GM12878 (cell line): ENCODE data around the gene BLOC1S5. TPM values are rescaled to one million over a fixed set of nuclear protein-coding genes. Genes with fewer than 3 reads are reported as not detected.

Experiments used
- ATAC-seq: fragments of 200-7000 bp; cut with Tn5 transposase; 3 replicates; pipeline ENCODE4 v1.9.1; 2020; ENCODE audit warnings: mild to moderate bottlenecking, moderate library complexity
- BruUV-seq: library from RNA; stranded (reverse); fragments of 400-500 nt; replicated peaks from 2 replicates; lab custom pipeline; 2021; lab: Mats Ljungman, UMichigan
- CTCF ChIA-PET: fragments of 300-600 bp; sonication (Branson Sonifier 250); formaldehyde crosslinking; extraction: SDS; loops from one replicate; lab custom pipeline; 2021; ENCODE audit warnings: inconsistent platforms; lab: Yijun Ruan, JAX
- POLR2A ChIA-PET: fragments of 350-600 bp; formaldehyde crosslinking; extraction: SDS; loops from one replicate; lab custom pipeline; 2021; ENCODE audit warnings: inconsistent platforms; lab: Charles Lee
- RAD21 ChIA-PET: fragments of 300-600 bp; sonication (Branson Sonifier 250); formaldehyde crosslinking; loops from one replicate; lab custom pipeline; 2023; ENCODE audit warnings: antibody characterized with exemption; ENCODE audit not compliant: unreplicated experiment; lab: Charles Lee
- SMC1A ChIA-PET: fragments of 300-600 bp; sonication (Branson Sonifier 250); formaldehyde crosslinking; loops from one replicate; lab custom pipeline; 2023; ENCODE audit not compliant: unreplicated experiment, uncharacterized antibody; lab: Charles Lee
- DNase-seq: peaks from one replicate; pipeline ENCODE4 v3.0.0-alpha.2; 2011; ENCODE audit warnings: low read depth, low spot score
- FAIRE-seq: peaks from 3 replicates; lab custom pipeline; 2011; peaks lifted over from hg19 to GRCh38; lab: Jason Lieb, UNC
- H2AFZ ChIP-seq: 2 replicates; pipeline ENCODE4 v1.6.0; 2011; ENCODE audit warnings: low read depth, low read length, control low read depth; ENCODE audit not compliant: control insufficient read depth
- H3K27ac ChIP-seq: 2 replicates; pipeline ENCODE4 v1.5.1; 2011; ENCODE audit warnings: control low read depth; ENCODE audit not compliant: control insufficient read depth, insufficient read depth
- H3K27me3 ChIP-seq, 2 experiments: replicated peaks in 1 of 2; 2 replicates each; pipeline versions ENCODE4 v1.6.0 to v1.6.1; 2011; ENCODE audit warnings: low read length in 1 of 2; ENCODE audit not compliant: control insufficient read depth in 2 of 2, insufficient read depth in 2 of 2
- H3K36me3 ChIP-seq, 2 experiments: 2 replicates each; pipeline ENCODE4 v1.5.1; 2011; ENCODE audit warnings: low read length in 1 of 2; ENCODE audit not compliant: control insufficient read depth in 2 of 2, insufficient read depth in 2 of 2
- H3K4me1 ChIP-seq: 2 replicates; pipeline ENCODE4 v1.6.1; 2011; ENCODE audit warnings: mild to moderate bottlenecking, low read length, moderate library complexity, mixed read lengths; ENCODE audit not compliant: control insufficient read depth, insufficient read depth
- H3K4me2 ChIP-seq: 2 replicates; pipeline ENCODE4 v1.6.0; 2011; ENCODE audit warnings: control low read depth; ENCODE audit not compliant: control insufficient read depth, insufficient read depth
- H3K4me3 ChIP-seq: fragments of 200-600 bp; sonication (generic); 2 replicates; pipeline ENCODE4 v1.5.1; 2016
- H3K79me2 ChIP-seq: 2 replicates; pipeline ENCODE4 v1.6.0; 2011; ENCODE audit warnings: low read length; ENCODE audit not compliant: control insufficient read depth, insufficient read depth
- H3K9ac ChIP-seq: 2 replicates; pipeline ENCODE4 v1.8.0; 2011; ENCODE audit warnings: low read length, control low read depth, mixed read lengths; ENCODE audit not compliant: control insufficient read depth, insufficient read depth
- H3K9me3 ChIP-seq: replicated peaks from 3 replicates; pipeline ENCODE4 v1.5.1; 2011; ENCODE audit warnings: mild to moderate bottlenecking, low read length; ENCODE audit not compliant: control insufficient read depth, insufficient read depth
- H4K20me1 ChIP-seq: 2 replicates; pipeline ENCODE4 v1.6.0; 2011; ENCODE audit not compliant: control insufficient read depth, insufficient read depth
- CREB1 ChIP-seq: IDR thresholded peaks from 2 replicates; pipeline ENCODE4 v1.6.1; 2012; ENCODE audit warnings: low read depth, mild to moderate bottlenecking, inconsistent platforms
- EGR1 ChIP-seq, 2 experiments: IDR thresholded peaks; 1 replicate in 1 of 2; 2 replicates in 1 of 2; pipeline ENCODE4 v1.6.1; 2011 to 2012; ENCODE audit warnings: low read depth in 2 of 2, low read length in 2 of 2, borderline replicate concordance in 1 of 2, mild to moderate bottlenecking in 1 of 2, moderate library complexity in 1 of 2
- FOXK2 ChIP-seq: fragments of 450-650 bp; IDR thresholded peaks from 2 replicates; pipeline ENCODE4 v1.6.1; 2017; ENCODE audit warnings: mild to moderate bottlenecking, moderate library complexity
- GATAD2B ChIP-seq: fragments of 450-650 bp; conservative IDR thresholded peaks from 2 replicates; pipeline ENCODE4 v1.6.1; 2017; ENCODE audit warnings: low read depth, mild to moderate bottlenecking, moderate library complexity
- MXI1 ChIP-seq: fragments of 150-350 bp; IDR thresholded peaks from 2 replicates; pipeline ENCODE4 v1.6.1; 2011; ENCODE audit warnings: low read depth, mild to moderate bottlenecking, inconsistent platforms, low read length, improper control_type of control experiment
- PAX8 ChIP-seq: fragments of 450-650 bp; IDR thresholded peaks from 2 replicates; pipeline ENCODE4 v1.6.1; 2017; ENCODE audit warnings: mild to moderate bottlenecking, moderate library complexity
- SREBF1 ChIP-seq: IDR thresholded peaks from 2 replicates; pipeline ENCODE4 v1.6.1; 2012; ENCODE audit warnings: mild to moderate bottlenecking, low read length
- WGBS: methylation state at CpG from one replicate; pipeline ENCODE4 v1.1.6; 2016; ENCODE audit warnings: low lambda C conversion rate; ENCODE audit not compliant: insufficient replicate concordance, insufficient coverage; ENCODE audit errors: missing lambda C conversion rate; 5-methylcytosine and 5-hydroxymethylcytosine counted together
- in situ Hi-C: fragments of 300-500 bp; cut with MboI; formaldehyde crosslinking; loops from 9 replicates; pipeline ENCODE4 v1.14.3; 2018; ENCODE audit warnings: mixed read lengths
- intact Hi-C: fragments of 100-400 bp; cut with micrococcal nuclease; formaldehyde crosslinking; loops from one replicate; pipeline ENCODE4 v1.14.2; 2022; ENCODE audit not compliant: unreplicated experiment
- polyA plus RNA-seq, 11 experiments: library from polyadenylated mRNA; depleted of rRNA in 4 of 11; unstranded in 6 of 11; stranded (reverse) in 5 of 11; fragments of >200 nt; fragmentation: Nextera tagmentation in 4 of 11; fragmentation: Illumina TruSeq in 1 of 11; extraction: Ambion mirVana in 4 of 11; extraction: Trizol in 1 of 11; gene quantifications; 1 replicate in 1 of 11; 2 replicates in 10 of 11; pipeline versions ENCODE4 v1.2.1 to v1.2.3, GENCODE V29; 2011 to 2016; ENCODE audit warnings: inconsistent platforms in 2 of 11, missing spikeins in 2 of 11, low read depth in 1 of 11
- total RNA-seq, 4 experiments: library from RNA; depleted of rRNA in 3 of 4; stranded (reverse); fragments of >200 nt in 3 of 4; fragmentation: Illumina TruSeq in 1 of 4; extraction: Trizol in 1 of 4; gene quantifications; 2 replicates each; pipeline versions ENCODE4 v1.2.1 to v1.2.3, GENCODE V29; 2013 to 2021
- TF ChIP-seq, protein P1 (sequence below): IDR thresholded peaks from 2 replicates; pipeline ENCODE4 v1.6.1; 2011; ENCODE audit warnings: low read depth, mild to moderate bottlenecking, low read length, moderate library complexity, borderline replicate concordance; ENCODE audit errors: extremely low read depth
- TF ChIP-seq, protein P2 (sequence below): IDR thresholded peaks from 2 replicates; pipeline ENCODE4 v1.6.1; 2012; ENCODE audit warnings: low read depth, low read length, improper control_type of control experiment
- TF ChIP-seq, protein P3 (sequence below): fragments of 450-650 bp; formaldehyde crosslinking; IDR thresholded peaks from 2 replicates; pipeline ENCODE4 v1.5.0; 2022; ENCODE audit warnings: mild to moderate bottlenecking, missing genetic modification characterization

The BLOC1S5 gene
- total and polyA plus RNA-seq, 10 of the 15 experiments (the other 5 are each of a cell fraction or from before 2014, with no cell fraction given): 4.3 to 22.2 (median 16.1) TPM

DNA sequence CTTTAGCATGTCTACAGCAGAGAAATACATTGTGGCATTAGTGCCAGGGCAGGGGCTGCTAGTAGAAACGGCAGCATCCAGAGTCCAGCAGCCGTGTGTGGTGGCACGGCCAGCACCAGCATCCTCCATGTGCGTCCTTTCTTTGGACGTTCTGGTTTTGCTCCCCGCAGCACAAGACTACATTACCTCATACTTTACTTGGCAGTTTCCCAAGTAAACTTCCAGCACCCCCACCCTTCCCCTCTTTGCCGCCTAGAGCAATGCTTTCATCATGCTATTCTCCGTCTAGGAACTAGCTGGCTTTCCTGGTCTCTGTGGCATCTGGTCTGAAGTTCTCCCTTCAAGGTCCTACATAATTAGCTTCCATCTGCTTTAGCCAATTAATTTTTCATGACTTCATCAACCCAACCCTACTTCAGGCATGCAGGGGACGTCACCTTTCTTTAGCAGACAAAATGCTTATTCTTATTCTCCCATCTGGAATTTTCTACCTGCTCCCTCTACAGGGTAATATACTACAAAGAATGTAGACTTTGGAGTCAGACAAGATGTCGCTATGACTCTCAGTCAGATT lies 67.6 kb downstream of the BLOC1S5 start (continued):
- no peak for TF ChIP-seq MXI1

DNA sequence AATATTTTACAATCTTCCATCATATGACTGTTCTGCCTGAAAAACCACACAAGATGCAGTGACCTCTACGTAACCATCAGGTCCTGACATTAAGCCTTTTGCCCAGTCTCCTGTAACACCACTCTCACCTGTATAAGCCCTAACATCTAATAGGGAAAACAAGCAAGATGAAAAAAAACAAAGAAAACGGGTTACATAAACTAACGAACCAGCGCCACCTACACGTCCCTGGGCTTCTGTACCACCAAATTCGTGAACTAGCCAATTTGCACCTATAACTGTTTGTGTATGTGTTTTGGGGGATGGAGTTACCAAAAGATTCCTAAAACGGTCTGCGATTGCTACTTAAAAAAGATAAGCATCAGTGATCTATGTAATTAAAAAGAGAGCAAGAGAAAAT lies 70.2 kb downstream of the BLOC1S5 start:
- no peak overlapping the region for H3K4me2 ChIP-seq

DNA sequence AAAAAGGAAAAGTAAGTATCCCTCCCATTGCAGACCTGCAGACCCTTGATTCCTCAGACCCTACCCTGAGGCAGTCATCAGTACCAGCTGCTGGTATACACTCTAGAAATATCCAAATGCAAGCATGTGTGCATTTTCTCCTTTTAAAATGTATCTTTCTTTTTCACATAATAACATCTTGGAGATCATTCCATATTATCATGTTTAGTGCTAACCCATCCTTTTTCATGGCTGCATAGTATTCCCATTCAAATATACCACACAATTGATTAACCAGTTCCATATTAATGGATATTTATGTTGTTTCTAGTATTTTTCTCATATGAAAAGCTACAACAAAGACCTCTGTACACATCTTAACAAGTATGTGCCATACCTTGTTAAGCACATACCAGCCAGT lies 70.8 kb downstream of the BLOC1S5 start:
- FAIRE-seq (no peak), DNase-seq (no peak), ATAC-seq (no peak)
- POLR2A ChIA-PET: no interaction called here
- Histone ChIP-seq H3K4me2 (no peak overlapping the region), H3K27me3 (no peaks in the 10 kb centered on the region; a peak in 1 of 4 replicates), H3K27ac (no peak overlapping the region), H3K4me3 (no peak overlapping the region), H3K4me1 (no peaks in the 10 kb centered on the region), H3K9me3 (no peaks in the 10 kb centered on the region; the same call in 2 of the 3 replicates), H3K9ac (no peak overlapping the region), H3K79me2 (no peaks in the 10 kb centered on the region), H2AFZ (no peak overlapping the region), H3K36me3 (no peaks in the 10 kb centered on the region), H4K20me1 (no peaks in the 10 kb centered on the region)
- SMC1A ChIA-PET: interaction anchor here (1.0 to 3.3 kb wide), 3 partner anchors 66 to 271 kb away, joined by 4 to 20 read pairs (median 17); no protein-coding TSS in a partner anchor
- in situ Hi-C loops: no loop called here
- RAD21 ChIA-PET: interaction anchor here (1.2 to 2.6 kb wide), 2 partner anchors 94 to 271 kb away, joined by 7 to 11 read pairs; no protein-coding TSS in a partner anchor
- BruUV-seq: no TSS peak
- CTCF ChIA-PET: interaction anchor here (0.7 to 3.5 kb wide), 6 partner anchors 12 to 275 kb away, joined by 3 to 32 read pairs (median 8); no protein-coding TSS in a partner anchor
- intact Hi-C loops: no loop called here
- TF ChIP-seq EGR1 (IDR thresholded peaks at IDR 0.05; ENCODE audit: borderline replicate concordance in 1 of 2, low read depth in 2 of 2, low read length in 2 of 2) (no peak), PAX8 (no peak), GATAD2B (no peak), CREB1 (no peak), SREBF1 (no peak)
- TF ChIP-seq, protein P1, sequence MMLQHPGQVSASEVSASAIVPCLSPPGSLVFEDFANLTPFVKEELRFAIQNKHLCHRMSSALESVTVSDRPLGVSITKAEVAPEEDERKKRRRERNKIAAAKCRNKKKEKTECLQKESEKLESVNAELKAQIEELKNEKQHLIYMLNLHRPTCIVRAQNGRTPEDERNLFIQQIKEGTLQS: no peak
- TF ChIP-seq, protein P2, sequence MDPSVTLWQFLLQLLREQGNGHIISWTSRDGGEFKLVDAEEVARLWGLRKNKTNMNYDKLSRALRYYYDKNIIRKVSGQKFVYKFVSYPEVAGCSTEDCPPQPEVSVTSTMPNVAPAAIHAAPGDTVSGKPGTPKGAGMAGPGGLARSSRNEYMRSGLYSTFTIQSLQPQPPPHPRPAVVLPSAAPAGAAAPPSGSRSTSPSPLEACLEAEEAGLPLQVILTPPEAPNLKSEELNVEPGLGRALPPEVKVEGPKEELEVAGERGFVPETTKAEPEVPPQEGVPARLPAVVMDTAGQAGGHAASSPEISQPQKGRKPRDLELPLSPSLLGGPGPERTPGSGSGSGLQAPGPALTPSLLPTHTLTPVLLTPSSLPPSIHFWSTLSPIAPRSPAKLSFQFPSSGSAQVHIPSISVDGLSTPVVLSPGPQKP: no peak
- TF ChIP-seq, protein P3, sequence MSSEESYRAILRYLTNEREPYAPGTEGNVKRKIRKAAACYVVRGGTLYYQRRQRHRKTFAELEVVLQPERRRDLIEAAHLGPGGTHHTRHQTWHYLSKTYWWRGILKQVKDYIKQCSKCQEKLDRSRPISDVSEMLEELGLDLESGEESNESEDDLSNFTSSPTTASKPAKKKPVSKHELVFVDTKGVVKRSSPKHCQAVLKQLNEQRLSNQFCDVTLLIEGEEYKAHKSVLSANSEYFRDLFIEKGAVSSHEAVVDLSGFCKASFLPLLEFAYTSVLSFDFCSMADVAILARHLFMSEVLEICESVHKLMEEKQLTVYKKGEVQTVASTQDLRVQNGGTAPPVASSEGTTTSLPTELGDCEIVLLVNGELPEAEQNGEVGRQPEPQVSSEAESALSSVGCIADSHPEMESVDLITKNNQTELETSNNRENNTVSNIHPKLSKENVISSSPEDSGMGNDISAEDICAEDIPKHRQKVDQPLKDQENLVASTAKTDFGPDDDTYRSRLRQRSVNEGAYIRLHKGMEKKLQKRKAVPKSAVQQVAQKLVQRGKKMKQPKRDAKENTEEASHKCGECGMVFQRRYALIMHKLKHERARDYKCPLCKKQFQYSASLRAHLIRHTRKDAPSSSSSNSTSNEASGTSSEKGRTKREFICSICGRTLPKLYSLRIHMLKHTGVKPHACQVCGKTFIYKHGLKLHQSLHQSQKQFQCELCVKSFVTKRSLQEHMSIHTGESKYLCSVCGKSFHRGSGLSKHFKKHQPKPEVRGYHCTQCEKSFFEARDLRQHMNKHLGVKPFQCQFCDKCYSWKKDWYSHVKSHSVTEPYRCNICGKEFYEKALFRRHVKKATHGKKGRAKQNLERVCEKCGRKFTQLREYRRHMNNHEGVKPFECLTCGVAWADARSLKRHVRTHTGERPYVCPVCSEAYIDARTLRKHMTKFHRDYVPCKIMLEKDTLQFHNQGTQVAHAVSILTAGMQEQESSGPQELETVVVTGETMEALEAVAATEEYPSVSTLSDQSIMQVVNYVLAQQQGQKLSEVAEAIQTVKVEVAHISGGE (CRISPR knock-in tag): no peak

More for the DNA sequence above, 70.2 kb downstream of the BLOC1S5 start:
- Histone ChIP-seq H3K27me3 (no peaks in the 10 kb centered on the region), H3K36me3 (no peaks in the 10 kb centered on the region), H4K20me1 (no peaks in the 10 kb centered on the region), H3K9ac (no peak overlapping the region), H3K27ac (no peak overlapping the region), H3K79me2 (no peaks in the 10 kb centered on the region)
- no peak for ATAC-seq
- intact Hi-C loops: no loop called here
- no TSS peak for BruUV-seq
- 76% methylated on average over 8 of the region's 8 CpGs for WGBS
- no peak for TF ChIP-seq FOXK2
- TF ChIP-seq, all 136 proteins: peak for 0
- DNase-seq (no peak), FAIRE-seq (no peak)
- H3K4me3 ChIP-seq: no peak overlapping the region
- RAD21 ChIA-PET: interaction anchor here (1.1 kb wide), 1 partner anchor 271 kb away, joined by 3 read pairs; no protein-coding TSS in a partner anchor
- SMC1A ChIA-PET: interaction anchor here (1.0 to 3.3 kb wide), 4 partner anchors 65 to 271 kb away, joined by 3 to 20 read pairs (median 10); no protein-coding TSS in a partner anchor
- no peak overlapping the region for H2AFZ ChIP-seq
- POLR2A ChIA-PET: no interaction called here
- in situ Hi-C loops: no loop called here
- no peaks in the 10 kb centered on the region for H3K4me1 ChIP-seq
- no peaks in the 10 kb centered on the region; the same call in 2 of the 3 replicates for H3K9me3 ChIP-seq
- CTCF ChIA-PET: interaction anchor here (1.1 to 3.5 kb wide), 3 partner anchors 94 to 272 kb away, joined by 3 to 32 read pairs (median 7); no protein-coding TSS in a partner anchor
